Measurements from ENCODE around the gene ZNFX1. TPM values are rescaled to one million over a fixed set of nuclear protein-coding genes. Genes with fewer than 3 reads are reported as not detected.
"Not testable (repeated sequence)": the region's sequence is repeated elsewhere in the genome, so short reads cannot be mapped to it uniquely, and the experiment has no call there.

The ZNFX1 gene
- total RNA-seq, 4 donors from 2014 or later, result 20.0 to 46.2 (median 26.3) TPM

DNA sequence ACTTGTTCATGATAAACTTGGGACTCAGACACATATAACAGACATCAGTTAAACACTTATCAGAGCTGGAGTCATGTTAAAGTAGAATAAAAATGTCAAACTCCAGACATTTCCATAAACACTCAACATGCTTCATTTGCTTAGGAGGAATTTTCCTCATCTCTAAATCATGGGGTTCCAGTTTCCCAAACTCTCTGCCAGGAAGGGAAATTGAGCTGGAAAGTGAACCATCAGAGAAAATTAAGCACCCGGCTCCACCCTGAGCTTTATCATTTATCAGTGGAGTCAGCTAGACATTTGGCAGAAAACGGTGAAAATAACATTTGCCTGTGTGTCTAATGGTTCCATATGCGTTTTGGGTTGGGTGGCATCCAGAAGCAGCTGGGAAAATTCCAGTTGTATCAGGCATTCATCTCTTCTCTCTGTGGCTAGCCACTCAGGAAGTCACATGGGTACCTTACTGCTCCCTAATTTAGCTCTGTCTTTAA, 25.3 kb upstream of the ZNFX1 start:
- intact Hi-C loops (cut with DNase I; ENCODE audit: low total_unique reads), result no loop called here
- no peak for TF ChIP-seq POLR2A (IDR thresholded peaks at IDR 0.05)
- TF ChIP-seq, protein P1, sequence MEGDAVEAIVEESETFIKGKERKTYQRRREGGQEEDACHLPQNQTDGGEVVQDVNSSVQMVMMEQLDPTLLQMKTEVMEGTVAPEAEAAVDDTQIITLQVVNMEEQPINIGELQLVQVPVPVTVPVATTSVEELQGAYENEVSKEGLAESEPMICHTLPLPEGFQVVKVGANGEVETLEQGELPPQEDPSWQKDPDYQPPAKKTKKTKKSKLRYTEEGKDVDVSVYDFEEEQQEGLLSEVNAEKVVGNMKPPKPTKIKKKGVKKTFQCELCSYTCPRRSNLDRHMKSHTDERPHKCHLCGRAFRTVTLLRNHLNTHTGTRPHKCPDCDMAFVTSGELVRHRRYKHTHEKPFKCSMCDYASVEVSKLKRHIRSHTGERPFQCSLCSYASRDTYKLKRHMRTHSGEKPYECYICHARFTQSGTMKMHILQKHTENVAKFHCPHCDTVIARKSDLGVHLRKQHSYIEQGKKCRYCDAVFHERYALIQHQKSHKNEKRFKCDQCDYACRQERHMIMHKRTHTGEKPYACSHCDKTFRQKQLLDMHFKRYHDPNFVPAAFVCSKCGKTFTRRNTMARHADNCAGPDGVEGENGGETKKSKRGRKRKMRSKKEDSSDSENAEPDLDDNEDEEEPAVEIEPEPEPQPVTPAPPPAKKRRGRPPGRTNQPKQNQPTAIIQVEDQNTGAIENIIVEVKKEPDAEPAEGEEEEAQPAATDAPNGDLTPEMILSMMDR (IDR thresholded peaks at IDR 0.05), result no peak
- Histone ChIP-seq H3K4me1 (no peaks in the 10 kb centered on the region), H3K36me3 (no peaks in the 10 kb centered on the region), H3K9me3 (no peaks in the 10 kb centered on the region), H3K4me3 (no peak overlapping the region), H3K27me3 (no peaks in the 10 kb centered on the region), H3K27ac (peak overlapping the region in 1 of 2 donors; percentile 12)
- no peak for DNase-seq

DNA sequence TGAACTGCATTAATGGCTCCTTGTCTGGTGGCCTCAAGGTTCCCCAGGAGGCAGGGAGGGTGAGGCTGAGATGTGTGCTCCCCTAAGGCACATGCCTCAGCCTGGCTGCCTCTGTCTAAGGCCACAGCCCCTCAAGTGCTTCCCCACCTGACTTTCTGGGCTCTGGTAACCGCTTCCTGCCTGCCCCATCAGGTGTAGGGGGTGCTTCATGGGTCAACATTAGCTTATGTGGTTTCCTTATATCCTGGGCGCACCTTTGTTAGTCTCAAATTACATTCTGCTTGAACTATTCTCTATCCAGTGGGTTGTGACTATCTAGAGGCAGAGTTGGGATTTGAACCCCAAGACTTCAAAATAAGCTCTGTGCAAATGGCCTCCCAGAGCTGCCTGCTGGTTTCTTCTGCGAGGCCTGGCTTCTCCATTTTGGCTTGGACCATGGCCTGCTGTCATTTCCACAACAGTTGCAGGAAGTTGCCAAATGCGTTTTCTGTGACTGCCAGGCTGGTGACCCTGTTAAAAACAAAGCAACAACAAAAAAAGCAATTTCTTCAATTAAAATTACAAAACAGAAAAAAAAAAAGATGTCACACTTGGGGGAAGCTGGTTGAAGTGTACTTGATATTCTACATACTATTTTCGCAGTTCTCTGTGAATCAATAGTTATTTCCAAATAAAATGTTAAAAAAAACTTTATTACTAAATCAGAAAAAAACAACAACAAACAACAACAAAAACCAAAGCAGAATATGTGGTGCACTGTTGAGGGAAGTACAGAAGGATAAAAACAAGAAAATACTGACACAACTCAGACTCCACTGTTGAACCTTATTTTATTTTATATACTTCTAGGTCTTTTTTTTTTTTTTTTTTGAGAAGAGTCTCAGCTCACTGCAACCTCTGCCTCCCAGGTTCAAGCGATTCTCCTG, 20.0 kb upstream of the ZNFX1 start:
- intact Hi-C loops (cut with DNase I; ENCODE audit: low total_unique reads), result no loop called here
- H3K27ac ChIP-seq, result no peak overlapping the region
- no peak for DNase-seq
- TF ChIP-seq, protein P1 (IDR thresholded peaks at IDR 0.05), result no peak
- TF ChIP-seq POLR2A (IDR thresholded peaks at IDR 0.05), result no peak
- H3K36me3 ChIP-seq, result no peaks in the 10 kb centered on the region
- H3K4me3 ChIP-seq, result no peak overlapping the region
- no peaks in the 10 kb centered on the region for H3K27me3 ChIP-seq
- H3K9me3 ChIP-seq, result no peaks in the 10 kb centered on the region
- H3K4me1 ChIP-seq, result no peaks in the 10 kb centered on the region

DNA sequence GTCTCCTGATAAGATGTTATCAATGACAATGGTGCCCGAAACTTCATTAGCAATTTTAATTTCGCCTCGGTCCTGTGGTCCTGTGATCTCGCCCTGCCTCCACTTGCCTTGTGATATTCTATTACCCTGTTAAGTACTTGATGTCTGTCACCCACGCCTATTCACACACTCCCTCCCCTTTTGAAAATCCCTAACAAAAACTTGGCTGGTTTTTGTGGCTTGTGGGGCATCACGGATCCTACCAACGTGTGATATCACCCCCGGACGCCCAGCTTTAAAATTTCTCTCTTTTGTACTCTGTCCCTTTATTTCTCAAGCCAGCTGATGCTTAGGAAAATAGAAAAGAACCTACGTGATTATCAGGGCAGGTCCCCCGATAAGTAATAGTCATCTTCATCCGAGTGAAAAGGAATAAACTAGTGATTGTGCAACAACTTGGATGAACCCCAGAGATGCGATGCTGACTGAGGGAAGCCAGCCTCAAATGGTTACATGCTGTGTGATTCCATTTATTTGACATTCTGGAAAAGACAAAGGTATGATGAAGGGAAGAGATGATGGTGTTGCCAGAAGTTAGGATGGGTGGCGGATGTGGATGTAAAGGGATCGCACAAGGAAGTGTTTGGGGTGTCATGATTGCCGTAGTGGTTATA, 16.3 kb upstream of the ZNFX1 start:
- H3K4me1 ChIP-seq; H3K27me3 ChIP-seq; intact Hi-C loops (cut with DNase I; ENCODE audit: low total_unique reads); H3K36me3 ChIP-seq; H3K9me3 ChIP-seq; H3K4me3 ChIP-seq; DNase-seq; H3K27ac ChIP-seq: not testable (repeated sequence)

DNA sequence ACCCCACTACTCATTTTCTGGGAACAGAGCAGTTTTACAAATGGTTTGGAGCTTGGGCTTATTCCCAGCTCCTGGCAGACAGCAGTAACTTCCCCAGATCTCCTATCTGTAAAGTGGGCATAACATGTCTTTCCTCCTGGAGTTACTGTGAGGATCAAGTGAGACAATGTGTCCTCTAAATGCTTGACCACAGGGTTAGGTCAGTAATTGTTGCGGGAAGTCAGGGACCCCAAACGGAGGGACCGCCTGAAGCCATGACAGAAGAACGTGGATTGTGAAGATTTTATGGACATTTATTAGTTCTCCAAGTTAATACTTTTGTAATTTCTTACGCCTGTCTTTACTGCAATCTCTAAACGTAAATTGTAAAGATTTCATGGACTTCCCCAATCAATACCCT, 15.3 kb upstream of the ZNFX1 start:
- DNase-seq, result no peak
- intact Hi-C loops (cut with DNase I; ENCODE audit: low total_unique reads), result no loop called here
- Histone ChIP-seq H3K9me3 (no peaks in the 10 kb centered on the region), H3K4me3 (no peak overlapping the region), H3K27me3 (no peaks in the 10 kb centered on the region), H3K36me3 (no peaks in the 10 kb centered on the region), H3K4me1 (no peaks in the 10 kb centered on the region), H3K27ac (no peak overlapping the region)
- TF ChIP-seq POLR2A (IDR thresholded peaks at IDR 0.05), result no peak
- TF ChIP-seq, protein P1 (IDR thresholded peaks at IDR 0.05), result no peak

- intact Hi-C loops (cut with DNase I; ENCODE audit: low total_unique reads), result no loop called here
- H3K36me3 ChIP-seq, result no peaks in the 10 kb centered on the region
Measured at GRCh38 chr20:49292010-49292409, 14.2 kb upstream of the ZNFX1 start.

More at GRCh38 chr20:49292010-49292409, 14.2 kb upstream of the ZNFX1 start:
- Histone ChIP-seq H3K4me3 (no peak overlapping the region), H3K27me3 (no peaks in the 10 kb centered on the region), H3K9me3 (peaks cover 0 to 5% of the 10 kb centered on the region in 2 donors), H3K4me1 (no peaks in the 10 kb centered on the region), H3K27ac (no peak overlapping the region)
- no peak for DNase-seq
- TF ChIP-seq POLR2A (IDR thresholded peaks at IDR 0.05), result no peak
- TF ChIP-seq, protein P1 (IDR thresholded peaks at IDR 0.05), result no peak
